K562 (cell line): ENCODE data around the gene DVL3. TPM values are rescaled to one million over a fixed set of nuclear protein-coding genes. Genes with fewer than 3 reads are reported as not detected.

ENCODE experiments used
- E2F1 ChIP-seq: sonication (generic); formaldehyde crosslinking; IDR thresholded peaks from 2 replicates; pipeline ENCODE4 v1.8.1; 2023; ENCODE audit warnings: mild to moderate bottlenecking, missing genetic modification reagents, moderate library complexity
- GATAD2B ChIP-seq: fragments of 450-650 bp; IDR thresholded peaks from 2 replicates; pipeline ENCODE4 v1.6.1; 2017; ENCODE audit warnings: mild to moderate bottlenecking, borderline replicate concordance
- MEF2D ChIP-seq: conservative IDR thresholded peaks from 2 replicates; pipeline ENCODE4 v1.6.1; 2016; ENCODE audit warnings: low read depth, missing genetic modification characterization, missing compliant biosample characterization
- MGA ChIP-seq: fragments of 450-650 bp; IDR thresholded peaks from 2 replicates; pipeline ENCODE4 v1.6.1; 2016; ENCODE audit warnings: mild to moderate bottlenecking, moderate library complexity
- PATZ1 ChIP-seq: fragments of 250-450 bp; sonication (Bioruptor Pico); IDR thresholded peaks from 2 replicates; pipeline ENCODE4 v1.5.0; 2020; ENCODE audit warnings: mild to moderate bottlenecking, borderline replicate concordance
- SRSF9 ChIP-seq: fragments of 200-400 bp; formaldehyde crosslinking; IDR thresholded peaks from 2 replicates; pipeline ENCODE4 v1.6.1; 2017; ENCODE audit warnings: low read depth, low read length, borderline replicate concordance
- TEAD2 ChIP-seq: fragments of 450-650 bp; IDR thresholded peaks from 2 replicates; pipeline ENCODE4 v1.6.1; 2016; ENCODE audit warnings: missing genetic modification characterization, control low read depth, missing compliant biosample characterization
- THRA ChIP-seq: fragments of 450-650 bp; IDR thresholded peaks from 2 replicates; pipeline ENCODE4 v1.6.1; 2017; ENCODE audit warnings: mild to moderate bottlenecking, moderate library complexity
- ZFPM2 ChIP-seq: fragments of 250-450 bp; sonication (Bioruptor Pico); IDR thresholded peaks from 2 replicates; pipeline ENCODE4 v1.5.1; 2022; ENCODE audit warnings: mild to moderate bottlenecking
- polyA plus RNA-seq, 8 experiments: library from polyadenylated mRNA; depleted of rRNA in 4 of 8; stranded (reverse) in 5 of 8; unstranded in 3 of 8; fragments of >200 nt; fragmentation: Nextera tagmentation in 2 of 8; fragmentation: Illumina TruSeq in 1 of 8; extraction: Ambion mirVana in 2 of 8; extraction: Trizol in 1 of 8; gene quantifications; 2 replicates each; pipeline versions ENCODE4 v1.2.1 to v1.2.3, GENCODE V29; 2011 to 2014; ENCODE audit warnings: inconsistent platforms in 1 of 8, missing spikeins in 1 of 8
- total RNA-seq, 7 experiments: library from RNA; depleted of rRNA in 6 of 7; stranded (reverse); fragments of >200 nt in 6 of 7; fragmentation: Illumina TruSeq in 2 of 7; extraction: Trizol in 2 of 7; gene quantifications; 2 replicates each; pipeline versions ENCODE4 v1.2.1 to v1.2.3, GENCODE V29; 2011 to 2021; ENCODE audit warnings: low replicate concordance in 1 of 7

DVL3 gene
- total and polyA plus RNA-seq, 9 of the 15 experiments (the other 6 are each of a cell fraction or from before 2014, with no cell fraction given): 3.1 to 57.9 (median 20.1) TPM

GRCh38 chr3:184154885-184155643 lies at the start of gene DVL3 (continued):
- peak; percentile 72 for TF ChIP-seq MGA
- no peak for TF ChIP-seq PATZ1 (CRISPR knock-in tag)
- no peak for TF ChIP-seq ZFPM2 (CRISPR knock-in tag)
- no peak for TF ChIP-seq E2F1 (CRISPR knock-in tag)
- no peak for TF ChIP-seq TEAD2 (tag)
- peak; percentile 86; the same call in 1 of the 2 replicates for TF ChIP-seq GATAD2B
- TF ChIP-seq THRA: no peak
- no peak for TF ChIP-seq MEF2D (tag)
- no peak for TF ChIP-seq SRSF9
